22Rv1 (cell line): ENCODE data around the gene FRMD4B.

Experiments
- CTCF ChIP-seq: fragments of 450-650 bp; IDR thresholded peaks from 2 replicates; pipeline ENCODE4 v1.5.1; 2017; ENCODE audit warnings: mild to moderate bottlenecking
- ZFX ChIP-seq: fragments of 450-650 bp; IDR thresholded peaks from 2 replicates; pipeline ENCODE4 v1.6.1; 2017; ENCODE audit warnings: antibody characterized with exemption, borderline replicate concordance

- no peak for TF ChIP-seq CTCF
- TF ChIP-seq ZFX = no peak
Observed at GRCh38 chr3:69409011-69409410, 23.1 kb upstream of the FRMD4B start.
